Endothelial cell of umbilical vein (primary cell): ENCODE data around the gene RAB40B. TPM values are rescaled to one million over a fixed set of nuclear protein-coding genes. Genes with fewer than 3 reads are reported as not detected.

Experiments
- BruUV-seq: library from RNA; stranded (reverse); fragments of 400-500 nt; replicated peaks from 2 replicates; lab custom pipeline; 2021; lab: Mats Ljungman, UMichigan
- CTCF ChIA-PET: fragments of 300-600, 350-600 bp; sonication (Branson Sonifier 250); formaldehyde crosslinking; loops from one replicate; lab custom pipeline; 2021; ENCODE audit warnings: antibody characterized with exemption, inconsistent platforms; lab: Charles Lee
- POLR2A ChIA-PET: fragments of 300-600, 350-600 bp; sonication (Branson Sonifier 250); formaldehyde crosslinking; loops from one replicate; lab custom pipeline; 2021; ENCODE audit warnings: antibody characterized with exemption, inconsistent platforms; lab: Charles Lee
- DNase-seq: peaks from one replicate; pipeline ENCODE4 v3.0.0-alpha.2; 2011; ENCODE audit warnings: low read depth, low spot score
- FAIRE-seq: peaks from 2 replicates; lab custom pipeline; 2011; peaks lifted over from hg19 to GRCh38; lab: Jason Lieb, UNC
- H2AFZ ChIP-seq: 2 replicates; pipeline ENCODE4 v1.6.0; 2012; ENCODE audit warnings: low read depth, low read length, control low read depth, inconsistent platforms
- H3K27ac ChIP-seq: 2 replicates; pipeline ENCODE4 v1.5.1; 2011; ENCODE audit warnings: low read depth, mild to moderate bottlenecking, control low read depth, low read length, moderate library complexity; ENCODE audit not compliant: insufficient read depth
- H3K27me3 ChIP-seq, 2 experiments: 2 replicates each; pipeline versions ENCODE4 v1.6.0 to v1.6.1; 2011; ENCODE audit warnings: low read length in 2 of 2, mixed read lengths in 1 of 2; ENCODE audit not compliant: control insufficient read depth in 2 of 2, insufficient read depth in 2 of 2
- H3K36me3 ChIP-seq, 2 experiments: 2 replicates in 1 of 2; 3 replicates in 1 of 2; pipeline ENCODE4 v1.5.1; 2011; ENCODE audit warnings: low read length in 2 of 2, mild to moderate bottlenecking in 1 of 2, moderate library complexity in 1 of 2; ENCODE audit not compliant: control insufficient read depth in 2 of 2, insufficient read depth in 2 of 2; ENCODE audit errors: extremely low read depth in 1 of 2
- H3K4me1 ChIP-seq: 3 replicates; pipeline ENCODE4 v1.5.1; 2011; ENCODE audit warnings: mild to moderate bottlenecking, low read length; ENCODE audit not compliant: control insufficient read depth, insufficient read depth; ENCODE audit errors: extremely low read depth
- H3K4me2 ChIP-seq: 2 replicates; pipeline ENCODE4 v1.6.1; 2011; ENCODE audit warnings: low read length, control low read depth, mixed read lengths; ENCODE audit not compliant: insufficient read depth
- H3K4me3 ChIP-seq, 3 experiments: fragments of 200-600 bp in 1 of 3; sonication (generic), shearing (Covaris generic) in 1 of 3; replicated peaks in 1 of 3; 2 replicates each; pipeline ENCODE4 v1.5.1; 2011 to 2016; ENCODE audit warnings: control low read depth in 3 of 3, low read length in 3 of 3, mild to moderate bottlenecking in 2 of 3, inconsistent platforms in 1 of 3, low read depth in 1 of 3, moderate library complexity in 1 of 3; ENCODE audit not compliant: insufficient read depth in 1 of 3
- H3K79me2 ChIP-seq: 2 replicates; pipeline ENCODE4 v1.6.0; 2012; ENCODE audit warnings: low read length, inconsistent platforms; ENCODE audit not compliant: control insufficient read depth, insufficient read depth
- H3K9ac ChIP-seq: replicated peaks from 2 replicates; pipeline ENCODE3; 2011; ENCODE audit warnings: low read length, control low read depth; ENCODE audit not compliant: insufficient read depth; ENCODE audit errors: extremely low read depth
- H3K9me1 ChIP-seq: replicated peaks from 3 replicates; pipeline ENCODE4 v1.6.0; 2011; ENCODE audit warnings: mild to moderate bottlenecking, low read length; ENCODE audit not compliant: control insufficient read depth, insufficient read depth; ENCODE audit errors: extremely low read depth
- H3K9me3 ChIP-seq: replicated peaks from 2 replicates; pipeline ENCODE4 v1.5.1; 2012; ENCODE audit warnings: low read length, inconsistent platforms; ENCODE audit not compliant: control insufficient read depth, insufficient read depth
- H4K20me1 ChIP-seq: replicated peaks from 2 replicates; pipeline ENCODE3; 2011; ENCODE audit warnings: mild to moderate bottlenecking, low read length; ENCODE audit not compliant: control insufficient read depth, insufficient read depth; ENCODE audit errors: extremely low read depth
- GATA2 ChIP-seq: IDR thresholded peaks from 2 replicates; pipeline ENCODE4 v1.7.0; 2011; ENCODE audit warnings: low read depth, mild to moderate bottlenecking, moderate library complexity, mixed read lengths, low read length; ENCODE audit not compliant: insufficient read length, insufficient read depth
- JUN ChIP-seq: IDR thresholded peaks from 2 replicates; pipeline ENCODE4 v1.6.1; 2011; ENCODE audit warnings: borderline replicate concordance, low read depth; ENCODE audit not compliant: insufficient read length, insufficient read depth
- MYC ChIP-seq: IDR thresholded peaks from one replicate; pipeline ENCODE4 v1.6.1; 2011; ENCODE audit warnings: mild to moderate bottlenecking, low read depth, low read length
- POLR2AphosphoS5 ChIP-seq: IDR thresholded peaks from 2 replicates; pipeline ENCODE4 v1.6.1; 2012; ENCODE audit warnings: low read depth, mild to moderate bottlenecking, control low read depth, low read length, moderate library complexity; ENCODE audit not compliant: insufficient read depth
- dilution Hi-C: fragments of 300-500 bp; cut with MboI; formaldehyde crosslinking; loops from one replicate; pipeline ENCODE4 v1.15.0; 2019; ENCODE audit warnings: low sequenced_read_pairs; ENCODE audit not compliant: extremely low pct_ligation_motif_present
- intact Hi-C: fragments of 100-400 bp; cut with micrococcal nuclease; formaldehyde crosslinking; loops from one replicate; pipeline ENCODE4 v1.10.0; 2022
- polyA plus RNA-seq, 4 experiments: library from polyadenylated mRNA; depleted of rRNA in 3 of 4; stranded (reverse) in 3 of 4; unstranded in 1 of 4; fragments of >200 nt; gene quantifications; 2 replicates each; pipeline versions ENCODE4 v1.2.1 to v1.2.3, GENCODE V29; 2011 to 2012; ENCODE audit warnings: missing spikeins in 1 of 4
- total RNA-seq: library from RNA; stranded (reverse); gene quantifications from 2 replicates; pipeline ENCODE4 v1.2.3, GENCODE V29; 2021
- TF ChIP-seq, protein P1 (sequence below), 2 donors: IDR thresholded peaks; 1 replicate in 1 of 2; 2 replicates in 1 of 2; pipeline ENCODE4 v1.5.1; 2011; ENCODE audit warnings: low read length in 2 of 2, mild to moderate bottlenecking in 2 of 2, moderate library complexity in 2 of 2, control low read depth in 1 of 2, inconsistent platforms in 1 of 2, low read depth in 1 of 2; ENCODE audit not compliant: insufficient read depth in 1 of 2; ENCODE audit errors: extremely low read depth in 1 of 2
- TF ChIP-seq, protein P2 (sequence below): IDR thresholded peaks from 2 replicates; pipeline ENCODE4 v1.6.1; 2011; ENCODE audit not compliant: insufficient read depth, insufficient read length

RAB40B gene
- total and polyA plus RNA-seq, 2 donors (not counting 3 experiments of a cell fraction or from before 2014, with no cell fraction given), result 5.5 to 9.3 TPM

DNA sequence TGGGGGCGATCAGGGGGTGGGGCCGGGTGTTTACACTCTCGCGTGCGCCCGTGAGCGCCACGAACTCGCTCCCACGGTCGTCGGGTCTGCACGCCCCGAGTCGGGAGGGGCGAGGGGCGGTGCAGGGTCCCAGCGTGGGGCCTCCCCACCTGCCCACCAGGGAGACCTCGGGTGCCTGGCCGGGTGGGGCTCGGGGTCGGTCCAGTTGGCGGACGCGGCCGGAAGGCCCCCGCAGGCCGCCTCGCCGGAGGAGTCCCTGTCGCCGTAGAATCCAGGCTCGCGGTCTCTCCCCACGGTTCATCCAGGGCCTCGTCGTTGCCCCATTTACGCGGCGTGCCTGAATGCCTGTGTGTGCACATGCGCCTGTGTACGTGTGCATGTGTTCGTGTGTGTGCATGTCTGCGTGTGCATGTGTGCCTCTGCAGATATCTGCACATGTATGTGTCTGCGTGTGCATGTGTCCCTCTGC, 510 bp upstream of the RAB40B start:
- Histone ChIP-seq H3K27me3 (peaks cover 3 to 8% of the 10 kb centered on the region in 2 experiments), H4K20me1 (no peaks in the 10 kb centered on the region), H3K79me2 (no peaks in the 10 kb centered on the region), H3K4me3 (peak overlapping the region in 2 of 3 experiments; percentile 42 to 47), H3K4me2 (peak overlapping the region; percentile 16), H3K27ac (no peak overlapping the region), H3K4me1 (peaks cover 5% of the 10 kb centered on the region), H3K9ac (no peak overlapping the region), H3K9me3 (peaks cover 4% of the 10 kb centered on the region), H3K36me3 (no peaks in the 10 kb centered on the region), H2AFZ (peak overlapping the region; percentile 75), H3K9me1 (no peaks in the 10 kb centered on the region)
- intact Hi-C loops, result loop anchor here (2.0 kb wide), 1 partner anchor 18 kb away; the partner anchor contains the start of gene FN3KRP
- DNase-seq (no peak), FAIRE-seq (no peak)
- BruUV-seq, result no TSS peak
- ChIA-PET POLR2A (interaction anchor here (0.5 kb wide), 1 partner anchor 73 kb away, joined by 3 read pairs; no protein-coding TSS in a partner anchor), CTCF (interaction anchor here (0.7 to 1.0 kb wide), 2 partner anchors 8 to 10 kb away, joined by 3 read pairs; no protein-coding TSS in a partner anchor)
- dilution Hi-C loops, result no loop called here
- TF ChIP-seq, protein P1, sequence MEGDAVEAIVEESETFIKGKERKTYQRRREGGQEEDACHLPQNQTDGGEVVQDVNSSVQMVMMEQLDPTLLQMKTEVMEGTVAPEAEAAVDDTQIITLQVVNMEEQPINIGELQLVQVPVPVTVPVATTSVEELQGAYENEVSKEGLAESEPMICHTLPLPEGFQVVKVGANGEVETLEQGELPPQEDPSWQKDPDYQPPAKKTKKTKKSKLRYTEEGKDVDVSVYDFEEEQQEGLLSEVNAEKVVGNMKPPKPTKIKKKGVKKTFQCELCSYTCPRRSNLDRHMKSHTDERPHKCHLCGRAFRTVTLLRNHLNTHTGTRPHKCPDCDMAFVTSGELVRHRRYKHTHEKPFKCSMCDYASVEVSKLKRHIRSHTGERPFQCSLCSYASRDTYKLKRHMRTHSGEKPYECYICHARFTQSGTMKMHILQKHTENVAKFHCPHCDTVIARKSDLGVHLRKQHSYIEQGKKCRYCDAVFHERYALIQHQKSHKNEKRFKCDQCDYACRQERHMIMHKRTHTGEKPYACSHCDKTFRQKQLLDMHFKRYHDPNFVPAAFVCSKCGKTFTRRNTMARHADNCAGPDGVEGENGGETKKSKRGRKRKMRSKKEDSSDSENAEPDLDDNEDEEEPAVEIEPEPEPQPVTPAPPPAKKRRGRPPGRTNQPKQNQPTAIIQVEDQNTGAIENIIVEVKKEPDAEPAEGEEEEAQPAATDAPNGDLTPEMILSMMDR (IDR thresholded peaks at IDR 0.05; ENCODE audit: extremely low read depth in 1 of 2, insufficient read depth in 1 of 2, low read depth in 1 of 2, low read length in 2 of 2), result no peak
- TF ChIP-seq JUN (no peak), POLR2AphosphoS5 (no peak), MYC (no peak), GATA2 (no peak)
- TF ChIP-seq, protein P2, sequence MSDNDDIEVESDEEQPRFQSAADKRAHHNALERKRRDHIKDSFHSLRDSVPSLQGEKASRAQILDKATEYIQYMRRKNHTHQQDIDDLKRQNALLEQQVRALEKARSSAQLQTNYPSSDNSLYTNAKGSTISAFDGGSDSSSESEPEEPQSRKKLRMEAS, result peak; percentile 14
